ENCODE results near the gene LTBP3. TPM values are rescaled to one million over a fixed set of nuclear protein-coding genes. Genes with fewer than 3 reads are reported as not detected.
A peak's percentile ranks its signal among the peaks of the same experiment; 100 is the strongest.

LTBP3 gene
- polyA plus RNA-seq, 1 experiment = 25.3 TPM

DNA sequence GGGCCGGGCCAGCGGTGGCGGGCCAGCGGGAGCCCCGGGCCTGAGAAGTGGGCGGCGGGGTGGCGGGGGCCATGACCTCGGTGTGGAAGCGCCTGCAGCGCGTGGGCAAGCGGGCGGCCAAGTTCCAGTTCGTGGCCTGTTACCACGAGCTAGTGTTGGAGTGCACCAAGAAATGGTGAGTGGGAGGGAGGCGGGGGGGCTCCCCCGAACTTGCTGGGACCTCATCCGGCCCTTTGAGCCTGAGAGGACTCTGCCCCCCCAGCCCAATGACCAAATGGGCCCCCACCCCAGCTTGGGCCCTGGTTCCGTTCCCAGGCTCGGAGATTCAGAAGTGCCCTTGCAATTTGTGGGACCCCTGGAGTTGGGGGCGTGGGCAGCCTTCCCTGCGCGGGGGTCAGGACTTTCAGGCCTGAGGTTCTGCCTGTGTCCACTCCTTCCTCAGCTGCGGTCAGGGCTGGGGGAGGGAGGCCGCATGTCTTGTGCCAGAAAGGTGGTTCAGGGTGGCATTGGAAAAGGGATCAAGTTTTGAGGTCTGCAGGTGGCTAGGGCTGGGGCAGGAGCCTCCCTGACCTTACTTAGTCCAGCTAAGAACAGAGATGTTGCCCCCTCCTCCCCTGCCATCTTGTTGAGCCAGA lies 18.2 kb upstream of the LTBP3 start:
- no peak for DNase-seq (ENCODE audit: low read depth, low spot score)
- ChIA-PET CTCF (interaction anchor here (0.6 to 2.3 kb wide), 3 partner anchors 18 to 271 kb away, joined by 3 to 17 read pairs (median 8); no protein-coding TSS in a partner anchor), POLR2A (interaction anchor here (0.6 to 1.1 kb wide), 4 partner anchors 17 to 143 kb away, joined by 3 to 5 read pairs (median 3); no protein-coding TSS in a partner anchor)
- H3K27ac ChIP-seq (ENCODE audit: low read depth, low read length) = peak overlapping the region; percentile 21
- no peaks in the 10 kb centered on the region for H3K9me3 ChIP-seq (ENCODE audit: control insufficient read depth, insufficient read depth, low read length)
- H3K4me3 ChIP-seq (ENCODE audit: low read depth, low read length) = peak overlapping the region; percentile 65
- TF ChIP-seq, protein P1, sequence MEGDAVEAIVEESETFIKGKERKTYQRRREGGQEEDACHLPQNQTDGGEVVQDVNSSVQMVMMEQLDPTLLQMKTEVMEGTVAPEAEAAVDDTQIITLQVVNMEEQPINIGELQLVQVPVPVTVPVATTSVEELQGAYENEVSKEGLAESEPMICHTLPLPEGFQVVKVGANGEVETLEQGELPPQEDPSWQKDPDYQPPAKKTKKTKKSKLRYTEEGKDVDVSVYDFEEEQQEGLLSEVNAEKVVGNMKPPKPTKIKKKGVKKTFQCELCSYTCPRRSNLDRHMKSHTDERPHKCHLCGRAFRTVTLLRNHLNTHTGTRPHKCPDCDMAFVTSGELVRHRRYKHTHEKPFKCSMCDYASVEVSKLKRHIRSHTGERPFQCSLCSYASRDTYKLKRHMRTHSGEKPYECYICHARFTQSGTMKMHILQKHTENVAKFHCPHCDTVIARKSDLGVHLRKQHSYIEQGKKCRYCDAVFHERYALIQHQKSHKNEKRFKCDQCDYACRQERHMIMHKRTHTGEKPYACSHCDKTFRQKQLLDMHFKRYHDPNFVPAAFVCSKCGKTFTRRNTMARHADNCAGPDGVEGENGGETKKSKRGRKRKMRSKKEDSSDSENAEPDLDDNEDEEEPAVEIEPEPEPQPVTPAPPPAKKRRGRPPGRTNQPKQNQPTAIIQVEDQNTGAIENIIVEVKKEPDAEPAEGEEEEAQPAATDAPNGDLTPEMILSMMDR (IDR thresholded peaks at IDR 0.05; ENCODE audit: low read depth, low read length) = no peak
- no peaks in the 10 kb centered on the region for H3K27me3 ChIP-seq (ENCODE audit: control insufficient read depth, insufficient read depth, low read length)

DNA sequence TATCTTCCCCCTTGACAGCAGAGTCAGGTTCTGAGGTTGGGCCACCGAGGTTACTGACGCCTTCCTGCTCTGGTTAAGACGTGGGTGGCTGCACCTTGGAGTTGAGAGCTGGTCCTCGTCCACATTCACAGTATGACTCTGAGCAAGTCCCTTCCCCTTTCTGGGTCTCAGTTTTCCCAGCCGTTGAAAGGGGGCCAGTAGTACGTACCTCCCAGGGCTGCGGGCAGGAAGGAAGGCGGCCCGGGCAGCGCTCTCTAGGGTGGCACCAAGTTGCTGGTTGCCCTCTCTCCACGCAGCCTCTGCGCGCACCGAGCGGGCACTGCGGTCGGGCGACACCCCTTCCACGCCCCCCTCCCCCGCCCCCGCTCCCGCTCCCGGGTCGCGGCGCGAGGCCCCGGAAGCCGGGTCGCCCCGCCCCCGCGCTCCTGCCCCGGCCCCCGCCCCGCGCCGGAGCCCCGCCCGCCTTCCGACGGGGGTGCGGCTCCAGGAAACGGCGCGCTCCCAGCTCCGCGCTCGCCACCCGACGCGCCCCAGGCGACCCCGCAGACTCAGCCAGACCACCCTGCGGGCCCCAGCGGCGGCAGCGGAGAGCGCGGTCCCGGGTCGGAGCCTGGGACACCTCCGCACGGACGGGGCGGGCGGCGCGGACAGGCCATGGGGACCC lies 17.5 kb upstream of the LTBP3 start, which contains the start of gene EHBP1L1:
Gene EHBP1L1 (plus strand): TSS at position 486 of the 664 bp plus-strand sequence. CDS start 250 bp downstream, outside the sequence.
- Histone ChIP-seq H3K27me3 (ENCODE audit: control insufficient read depth, insufficient read depth, low read length) (no peaks in the 10 kb centered on the region), H3K27ac (ENCODE audit: low read depth, low read length) (peak within 1 kb of the TSS; percentile 39), H3K4me3 (ENCODE audit: low read depth, low read length) (peak within 1 kb of the TSS; percentile 65), H3K9me3 (ENCODE audit: control insufficient read depth, insufficient read depth, low read length) (no peaks in the 10 kb centered on the region; the same call in 1 of the 2 replicates)
- no peak for DNase-seq (ENCODE audit: low read depth, low spot score)
- CTCF ChIA-PET = interaction anchor here (1.5 to 2.3 kb wide), 2 partner anchors 18 to 35 kb away, joined by 7 to 8 read pairs; no protein-coding TSS in a partner anchor
- POLR2A ChIA-PET = interaction anchor here (0.6 to 1.2 kb wide), 3 partner anchors 31 to 144 kb away, joined by 3 to 5 read pairs (median 3); partner anchors contain the start of gene PCNX3
- TF ChIP-seq, protein P1 (IDR thresholded peaks at IDR 0.05; ENCODE audit: low read depth, low read length) = no peak

DNA sequence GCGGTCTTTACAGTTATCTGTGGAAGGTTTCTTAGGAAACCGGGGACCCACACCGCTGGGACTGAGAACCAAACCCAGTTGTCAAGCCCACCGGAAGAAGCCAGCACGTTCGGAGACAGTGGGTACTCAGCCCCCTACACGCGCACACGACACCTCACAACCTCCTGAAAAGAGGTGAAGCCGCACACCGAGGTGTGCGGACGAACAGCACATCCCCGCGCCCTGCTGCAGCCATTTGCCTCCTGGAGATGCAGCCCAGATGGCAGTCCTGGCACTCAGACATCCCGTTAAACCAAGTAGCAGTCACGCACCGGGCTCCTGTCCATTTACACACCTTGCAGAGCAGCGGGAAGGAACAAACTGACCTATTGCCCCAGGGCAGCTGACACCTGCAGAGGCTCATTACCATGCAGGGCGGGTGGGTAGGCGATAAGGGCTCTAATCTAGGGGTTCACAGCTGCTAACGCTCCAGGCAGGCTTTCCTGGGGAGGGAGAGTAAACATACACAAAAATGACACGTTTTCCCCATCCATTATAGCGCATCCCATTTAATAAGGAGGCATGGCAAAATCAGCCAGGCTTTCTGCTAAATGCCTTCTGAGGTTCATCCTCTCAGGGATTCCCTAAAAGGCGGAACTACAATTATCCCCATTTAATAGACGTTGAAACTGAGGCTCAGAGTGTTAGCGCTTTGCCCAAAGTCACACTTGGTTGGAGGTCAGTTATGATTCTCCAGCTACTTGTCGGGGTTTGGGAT lies 16.8 kb upstream of the LTBP3 start:
- POLR2A ChIA-PET = interaction anchor here (1.2 kb wide), 1 partner anchor 40 kb away, joined by 5 read pairs; the partner anchor contains the start of gene PCNX3
- peaks cover 4% of the 10 kb centered on the region; the same call in 1 of the 2 replicates for H3K9me3 ChIP-seq (ENCODE audit: control insufficient read depth, insufficient read depth, low read length)
- H3K27ac ChIP-seq (ENCODE audit: low read depth, low read length) = peak overlapping the region; percentile 39
- H3K27me3 ChIP-seq (ENCODE audit: control insufficient read depth, insufficient read depth, low read length) = no peaks in the 10 kb centered on the region
- CTCF ChIA-PET = interaction anchor here (1.5 to 2.3 kb wide), 2 partner anchors 19 to 34 kb away, joined by 7 to 8 read pairs; no protein-coding TSS in a partner anchor
- TF ChIP-seq, protein P1 (IDR thresholded peaks at IDR 0.05; ENCODE audit: low read depth, low read length) = no peak
- H3K4me3 ChIP-seq (ENCODE audit: low read depth, low read length) = peak overlapping the region; percentile 58
- no peak for DNase-seq (ENCODE audit: low read depth, low spot score)

DNA sequence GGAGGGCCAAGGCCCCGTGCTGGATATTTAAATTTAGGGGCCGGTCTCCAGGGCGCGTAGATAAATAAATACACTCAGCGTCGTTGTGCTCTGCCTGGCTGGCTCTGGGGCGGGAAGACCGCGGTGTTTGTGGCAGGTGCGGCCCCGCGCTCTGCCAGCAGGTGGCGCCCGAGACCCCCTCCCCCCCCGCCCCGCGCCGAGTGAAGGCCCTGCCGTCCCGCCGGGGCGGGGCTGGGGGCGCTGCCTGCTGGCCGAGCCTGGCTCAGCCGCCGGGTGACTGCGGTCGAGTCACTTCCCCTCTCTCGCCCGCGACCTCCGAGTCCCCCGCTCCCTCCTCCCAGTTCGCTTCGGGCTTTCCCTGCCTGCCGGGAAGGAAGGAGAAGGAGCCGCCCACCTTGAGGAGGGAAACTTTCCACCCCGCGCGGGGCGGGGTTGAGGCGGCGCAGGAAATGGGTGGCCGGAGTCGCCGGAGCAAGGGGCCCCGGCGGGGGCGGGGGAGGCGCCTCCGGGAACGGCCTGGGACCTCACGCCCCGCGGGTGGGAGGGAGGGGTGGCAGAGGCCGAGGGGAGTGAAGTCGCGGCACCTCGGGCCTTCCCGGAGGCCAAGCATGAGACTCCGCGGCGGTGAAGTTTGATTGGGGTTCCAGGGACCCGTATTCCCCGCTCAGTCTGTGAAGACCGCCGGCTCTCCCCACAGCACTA lies 16.1 kb upstream of the LTBP3 start:
- H3K4me3 ChIP-seq (ENCODE audit: low read depth, low read length) = peak overlapping the region; percentile 77
- peaks cover 4% of the 10 kb centered on the region; the same call in 1 of the 2 replicates for H3K9me3 ChIP-seq (ENCODE audit: control insufficient read depth, insufficient read depth, low read length)
- H3K27ac ChIP-seq (ENCODE audit: low read depth, low read length) = peak overlapping the region; percentile 39
- ChIA-PET CTCF (interaction anchor here (0.9 to 4.1 kb wide), 5 partner anchors 13 to 41 kb away, joined by 4 to 20 read pairs (median 8); partner anchors contain the start of gene PCNX3), POLR2A (no interaction called here)
- peak; percentile 86 for DNase-seq (ENCODE audit: low read depth, low spot score)
- TF ChIP-seq, protein P1 (IDR thresholded peaks at IDR 0.05; ENCODE audit: low read depth, low read length) = peak; percentile 59
- no peaks in the 10 kb centered on the region for H3K27me3 ChIP-seq (ENCODE audit: control insufficient read depth, insufficient read depth, low read length)
